ENCODE data around the gene CPEB3. TPM values are rescaled to one million over a fixed set of nuclear protein-coding genes. Genes with fewer than 3 reads are reported as not detected.
"Not testable (repeated sequence)": the region's sequence is repeated elsewhere in the genome, so short reads cannot be mapped to it uniquely, and the experiment has no call there.

CPEB3 gene
- total RNA-seq (10 to 100 TPM in 2 of 5 donors, 1 to 10 TPM in 3; 2.0 to 11.2 (median 6.6) TPM), polyA plus RNA-seq (1 to 10 TPM; 1.3 to 1.8 (median 1.3) TPM)
- long read RNA-seq, donor 1: 0 reads
- long read RNA-seq, donor 2: 0 reads
- long read RNA-seq, donor 3: 0 reads
- long read RNA-seq, donor 4: 0 reads
- long read RNA-seq, donor 5: 0 reads
- long read RNA-seq, donor 6, partial matches to known transcripts: 58 of 106 reads
- long read RNA-seq, donor 6, other reads (novel, unspliced or antisense): 48 of 106 reads
- long read RNA-seq, donor 7: 0 reads
- long read RNA-seq, donor 8, partial matches to known transcripts: 20 of 20 reads
- long read RNA-seq, donor 8, other reads (novel, unspliced or antisense): 0 of 20 reads
- long read RNA-seq, donor 9: 0 reads
- long read RNA-seq, donor 10: 0 reads

DNA sequence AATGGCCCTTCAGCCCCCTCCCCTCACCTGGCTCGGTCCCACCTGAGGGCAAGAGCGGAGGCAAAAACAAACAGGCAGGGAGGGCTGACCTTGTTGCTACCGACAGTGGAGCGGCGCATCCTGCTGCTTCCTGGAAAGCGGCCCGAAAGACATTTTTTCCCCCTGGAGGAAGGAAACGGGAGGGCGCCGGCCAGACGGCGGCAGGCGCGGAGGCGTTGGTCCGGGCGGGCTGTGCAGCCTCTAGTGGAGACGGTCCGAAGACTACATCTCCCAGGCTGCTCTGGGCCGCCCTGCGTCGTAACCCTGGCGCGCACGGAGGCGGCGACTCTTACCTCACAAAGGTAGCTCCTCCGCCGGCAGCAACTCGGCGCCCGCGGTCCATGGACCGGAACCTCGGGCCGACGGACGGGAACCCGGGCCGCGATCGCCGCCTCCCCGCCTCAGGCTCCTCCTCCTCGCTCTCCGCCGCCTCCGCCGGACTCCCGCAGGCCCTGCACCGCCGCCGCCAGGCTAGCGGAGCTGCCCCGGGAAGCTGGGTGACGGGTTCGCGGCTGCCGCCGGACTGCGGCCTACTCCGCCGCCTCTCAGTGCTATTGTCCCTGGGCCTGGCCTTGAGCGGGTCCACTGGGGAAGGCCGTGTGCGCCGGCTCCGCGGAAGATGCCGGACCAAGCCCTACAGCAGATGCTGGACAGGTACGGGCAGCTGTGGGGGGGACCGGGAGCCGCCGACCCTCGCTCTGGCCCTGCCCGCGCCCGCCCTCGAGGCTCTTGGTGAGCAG, at the start of gene CPEB3, which contains the start of gene MARCHF5:
CPEB3 (minus strand) TSS at position 242 of the 779 bp plus-strand sequence. CDS start 50,728 bp downstream, outside the sequence.
MARCHF5 (plus strand) TSS at position 331 of the 779 bp plus-strand sequence; CDS start at position 659, 328 bp downstream.
- intact Hi-C loops (cut with DNase I; ENCODE audit: low total_unique reads): loop anchor here (10.0 kb wide), 2 partner anchors 46 to 206 kb away; no protein-coding TSS in a partner anchor
- Histone ChIP-seq H3K27ac (peak within 1 kb of the TSS; percentile 93 to 98 (median 96)), H3K27me3 (no peaks in the 10 kb centered on the region), H3K9me3 (no peaks in the 10 kb centered on the region), H3K4me1 (peaks cover 0 to 41% (median 29%) of the 10 kb centered on the region in 4 donors), H3K4me3 (peak within 1 kb of the TSS; percentile 64 to 92 (median 85)), H3K36me3 (peaks cover 0 to 16% (median 12%) of the 10 kb centered on the region in 4 donors)
- WGBS, 5 donors: 0 to 1% (median 1%) methylated on average over 14 to 79 of the region's 79 CpGs
- TF ChIP-seq POLR2A (IDR thresholded peaks at IDR 0.05) (no peak), EP300 (IDR thresholded peaks at IDR 0.05) (no peak), POLR2AphosphoS5 (IDR thresholded peaks at IDR 0.05) (peak; percentile 59 to 95 (median 92))
- TF ChIP-seq, protein P1, sequence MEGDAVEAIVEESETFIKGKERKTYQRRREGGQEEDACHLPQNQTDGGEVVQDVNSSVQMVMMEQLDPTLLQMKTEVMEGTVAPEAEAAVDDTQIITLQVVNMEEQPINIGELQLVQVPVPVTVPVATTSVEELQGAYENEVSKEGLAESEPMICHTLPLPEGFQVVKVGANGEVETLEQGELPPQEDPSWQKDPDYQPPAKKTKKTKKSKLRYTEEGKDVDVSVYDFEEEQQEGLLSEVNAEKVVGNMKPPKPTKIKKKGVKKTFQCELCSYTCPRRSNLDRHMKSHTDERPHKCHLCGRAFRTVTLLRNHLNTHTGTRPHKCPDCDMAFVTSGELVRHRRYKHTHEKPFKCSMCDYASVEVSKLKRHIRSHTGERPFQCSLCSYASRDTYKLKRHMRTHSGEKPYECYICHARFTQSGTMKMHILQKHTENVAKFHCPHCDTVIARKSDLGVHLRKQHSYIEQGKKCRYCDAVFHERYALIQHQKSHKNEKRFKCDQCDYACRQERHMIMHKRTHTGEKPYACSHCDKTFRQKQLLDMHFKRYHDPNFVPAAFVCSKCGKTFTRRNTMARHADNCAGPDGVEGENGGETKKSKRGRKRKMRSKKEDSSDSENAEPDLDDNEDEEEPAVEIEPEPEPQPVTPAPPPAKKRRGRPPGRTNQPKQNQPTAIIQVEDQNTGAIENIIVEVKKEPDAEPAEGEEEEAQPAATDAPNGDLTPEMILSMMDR (IDR thresholded peaks at IDR 0.05): peak in 5 of 7 experiments; percentile 58 to 86 (median 83)
- DNase-seq: peak; percentile 98 to 99

DNA sequence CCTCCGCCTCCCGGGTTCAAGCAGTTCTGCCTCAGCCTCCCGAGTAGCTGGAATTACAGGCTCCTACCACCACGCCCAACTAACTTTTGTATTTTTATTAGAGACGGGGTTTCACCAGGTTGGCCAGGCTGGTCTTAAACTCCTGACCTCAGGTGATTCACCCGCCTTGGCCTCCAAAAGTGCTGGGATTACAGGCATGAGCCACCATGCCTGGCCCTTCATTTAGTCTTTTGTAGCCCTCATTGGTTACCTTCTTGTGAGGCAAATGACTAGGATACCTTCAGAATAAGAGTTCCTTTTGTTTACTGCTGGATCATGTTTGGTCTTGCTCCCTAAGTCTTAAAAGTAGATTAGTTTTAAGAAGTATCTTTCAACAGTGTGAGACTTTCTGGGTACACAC, 39.0 kb upstream of the CPEB3 start:
- DNase-seq; H3K27me3 ChIP-seq; H3K4me3 ChIP-seq; H3K27ac ChIP-seq; intact Hi-C loops (cut with DNase I; ENCODE audit: low total_unique reads); H3K9me3 ChIP-seq; H3K36me3 ChIP-seq: not testable (repeated sequence)
- peaks cover 0 to 36% (median 18%) of the 10 kb centered on the region in 4 donors for H3K4me1 ChIP-seq
- WGBS, 5 donors: 89 to 92% (median 91%) methylated on average over 6 of the region's 6 CpGs

DNA sequence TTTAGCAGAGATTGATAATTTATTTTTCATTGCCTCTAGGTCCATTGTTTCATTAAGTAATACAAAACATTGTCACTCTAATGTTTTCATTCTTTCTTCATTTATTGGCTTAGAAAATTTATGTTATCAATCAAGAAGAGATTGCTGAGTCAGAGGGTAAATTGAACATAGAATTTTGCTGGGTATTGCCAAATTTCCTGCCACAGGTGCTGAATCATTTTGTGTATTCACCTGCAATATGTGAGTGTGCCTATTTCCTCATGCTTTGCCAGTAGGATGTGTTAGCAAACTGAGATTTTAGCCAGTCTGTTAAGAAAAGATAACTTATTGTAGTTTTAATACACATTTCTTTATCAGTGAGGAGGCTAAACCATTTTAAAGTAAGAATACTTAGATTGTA, 38.1 kb upstream of the CPEB3 start:
- intact Hi-C loops (cut with DNase I; ENCODE audit: low total_unique reads): no loop called here
- no peaks in the 10 kb centered on the region for H3K27me3 ChIP-seq
- H3K27ac ChIP-seq: no peak overlapping the region
- H3K4me1 ChIP-seq: peaks cover 0 to 32% (median 15%) of the 10 kb centered on the region in 4 donors
- H3K36me3 ChIP-seq: no peaks in the 10 kb centered on the region
- no peaks in the 10 kb centered on the region for H3K9me3 ChIP-seq
- peak in 1 of 2 donors; percentile 12 for DNase-seq
- no peak overlapping the region for H3K4me3 ChIP-seq
- TF ChIP-seq, protein P1 (IDR thresholded peaks at IDR 0.05): no peak
- TF ChIP-seq EP300 (IDR thresholded peaks at IDR 0.05) (no peak), POLR2AphosphoS5 (IDR thresholded peaks at IDR 0.05) (no peak), POLR2A (IDR thresholded peaks at IDR 0.05) (no peak)

DNA sequence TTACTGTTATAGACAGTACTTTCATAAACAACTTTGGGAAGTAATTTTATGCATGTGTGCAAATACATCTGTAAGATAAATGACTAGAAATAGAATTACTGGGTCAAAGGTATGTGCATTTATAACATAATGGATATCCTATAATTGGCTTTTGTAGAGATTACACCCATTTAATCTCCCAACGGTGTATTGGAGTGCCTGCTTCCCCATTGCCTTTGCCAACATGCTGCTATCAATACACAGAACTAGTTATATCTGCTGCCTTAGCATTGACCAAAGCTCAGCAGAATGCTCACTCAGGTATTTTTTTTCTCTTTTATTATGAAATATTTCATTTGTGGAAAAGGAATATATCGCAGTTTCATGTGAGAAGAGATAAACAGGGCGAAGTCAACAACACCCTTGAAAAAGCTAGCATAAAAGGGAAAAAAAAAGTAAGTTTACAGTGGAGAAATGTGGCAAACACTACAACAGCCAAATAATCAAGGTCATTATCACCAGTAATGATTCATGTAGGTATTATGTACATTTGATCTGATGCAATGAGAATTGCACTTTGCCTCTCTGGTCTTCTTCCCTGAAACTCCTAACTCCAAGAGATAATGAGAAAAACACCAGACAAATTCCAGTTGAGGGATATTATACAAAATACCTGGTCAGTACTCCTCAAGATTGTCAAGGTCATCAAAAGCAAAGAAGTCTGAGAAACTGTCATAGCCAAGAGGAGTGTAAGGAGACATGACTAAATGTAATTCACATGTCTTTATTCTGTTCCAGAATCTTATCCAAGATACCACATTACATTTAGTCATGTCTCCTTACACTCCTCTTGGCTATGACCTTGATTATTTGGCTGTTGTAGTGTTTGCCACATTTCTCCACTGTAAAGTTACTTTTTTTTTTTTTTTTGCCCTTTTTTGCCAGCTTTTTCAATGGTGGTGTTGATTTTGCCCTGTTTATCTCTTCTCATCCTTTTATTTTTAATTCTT, 36.9 kb upstream of the CPEB3 start:
- Histone ChIP-seq H3K4me3 (no peak overlapping the region), H3K27me3 (no peaks in the 10 kb centered on the region), H3K36me3 (no peaks in the 10 kb centered on the region), H3K27ac (no peak overlapping the region), H3K9me3 (no peaks in the 10 kb centered on the region), H3K4me1 (peaks cover 0 to 32% (median 15%) of the 10 kb centered on the region in 4 donors)
- TF ChIP-seq POLR2A (IDR thresholded peaks at IDR 0.05) (no peak), POLR2AphosphoS5 (IDR thresholded peaks at IDR 0.05) (no peak), EP300 (IDR thresholded peaks at IDR 0.05) (no peak)
- TF ChIP-seq, protein P1 (IDR thresholded peaks at IDR 0.05): no peak
- intact Hi-C loops (cut with DNase I; ENCODE audit: low total_unique reads): no loop called here
- no peak for DNase-seq
- 56 to 70% (median 64%) methylated on average over 3 of the region's 3 CpGs for WGBS, 5 donors

All from stomach (tissue), 19 donors.